OCI-LY1 (cell line): Measurements from ENCODE around the gene ERBB2.

Experiments used
- H2AFZ ChIP-seq: fragments of 200-600 bp; sonication (generic), shearing (Covaris generic); 2 replicates; pipeline ENCODE4 v1.6.0; 2014; ENCODE audit warnings: antibody characterized with exemption, mild to moderate bottlenecking, low read length
- H3F3A ChIP-seq: fragments of 200-600 bp; sonication (generic), shearing (Covaris generic); 2 replicates; pipeline ENCODE4 v1.6.0; 2014; ENCODE audit warnings: mild to moderate bottlenecking, antibody characterized with exemption, low read length, moderate library complexity; ENCODE audit not compliant: insufficient read depth
- H3K27ac ChIP-seq: fragments of 200-600 bp; sonication (generic); 2 replicates; pipeline ENCODE4 v1.5.1; 2014; ENCODE audit warnings: low read length, mixed run types, mild to moderate bottlenecking, low read depth; ENCODE audit not compliant: poor library complexity, severe bottlenecking
- H3K27me3 ChIP-seq: fragments of 200-600 bp; sonication (generic); 2 replicates; pipeline ENCODE4 v1.6.0; 2014; ENCODE audit warnings: antibody characterized with exemption, mild to moderate bottlenecking, low read length, moderate library complexity; ENCODE audit not compliant: insufficient read depth
- H3K36me3 ChIP-seq: fragments of 200-600 bp; sonication (generic); 2 replicates; pipeline ENCODE4 v1.6.1; 2014; ENCODE audit warnings: mild to moderate bottlenecking, antibody characterized with exemption, low read length, moderate library complexity, mixed read lengths; ENCODE audit not compliant: insufficient read depth
- H3K4me1 ChIP-seq: fragments of 200-600 bp; sonication (generic); 2 replicates; pipeline ENCODE4 v1.5.1; 2014; ENCODE audit warnings: mild to moderate bottlenecking, low read length, moderate library complexity; ENCODE audit not compliant: insufficient read depth, severe bottlenecking
- H3K4me2 ChIP-seq: fragments of 200-600 bp; sonication (generic), shearing (Covaris generic); 2 replicates; pipeline ENCODE4 v1.6.1; 2014; ENCODE audit warnings: low read length
- H3K4me3 ChIP-seq: fragments of 200-600 bp; sonication (generic); 2 replicates; pipeline ENCODE4 v1.5.1; 2014; ENCODE audit warnings: low read length, low read depth, mild to moderate bottlenecking, mixed read lengths; ENCODE audit not compliant: poor library complexity, severe bottlenecking
- H3K79me2 ChIP-seq: fragments of 200-600 bp; shearing (Covaris generic); 2 replicates; pipeline ENCODE4 v1.6.1; 2016; ENCODE audit warnings: mixed run types, low read length, mixed read lengths; ENCODE audit not compliant: insufficient read depth
- H3K9ac ChIP-seq: fragments of 200-600 bp; sonication (generic), shearing (Covaris generic); 2 replicates; pipeline ENCODE4 v1.6.1; 2014; ENCODE audit warnings: mild to moderate bottlenecking, low read length, mixed read lengths
- H3K9me2 ChIP-seq: fragments of 200-600 bp; sonication (generic), shearing (Covaris generic); 2 replicates; pipeline ENCODE4 v1.6.1; 2014; ENCODE audit warnings: low read depth, mild to moderate bottlenecking, low read length, mixed read lengths
- H3K9me3 ChIP-seq: fragments of 200-600 bp; shearing (Covaris generic); 2 replicates; pipeline ENCODE4 v1.6.1; 2014; ENCODE audit warnings: low read length, mixed read lengths
- H4K20me1 ChIP-seq: fragments of 200-600 bp; sonication (generic), shearing (Covaris generic); 2 replicates; pipeline ENCODE4 v1.6.0; 2016; ENCODE audit warnings: mild to moderate bottlenecking, low read length; ENCODE audit not compliant: insufficient read depth
- CTCF ChIP-seq: fragments of 200-600 bp; sonication (generic), shearing (Covaris generic); IDR thresholded peaks from 2 replicates; pipeline ENCODE4 v1.5.1; 2017; ENCODE audit warnings: mild to moderate bottlenecking, antibody characterized with exemption, low read length, moderate library complexity, mixed read lengths
- EZH2 ChIP-seq: fragments of 200-600 bp; sonication (generic), shearing (Covaris generic); IDR thresholded peaks from 2 replicates; pipeline ENCODE4 v1.8.0; 2017; ENCODE audit warnings: borderline replicate concordance, mixed run types, mild to moderate bottlenecking, antibody characterized with exemption, low read length, moderate library complexity, mixed read lengths

ERBB2 gene

GRCh38 chr17:39676198-39676819, 23.6 kb upstream of the ERBB2 start:
- Histone ChIP-seq H3F3A (no peaks in the 10 kb centered on the region), H3K4me2 (no peak overlapping the region), H2AFZ (no peak overlapping the region), H3K4me3 (no peak overlapping the region), H3K9me2 (no peaks in the 10 kb centered on the region), H3K79me2 (no peaks in the 10 kb centered on the region), H3K9ac (no peak overlapping the region), H3K36me3 (no peaks in the 10 kb centered on the region), H3K27ac (no peak overlapping the region), H3K27me3 (no peaks in the 10 kb centered on the region; the same call in 1 of the 2 replicates), H3K9me3 (no peaks in the 10 kb centered on the region), H4K20me1 (no peaks in the 10 kb centered on the region), H3K4me1 (peaks cover 15% of the 10 kb centered on the region)
- TF ChIP-seq EZH2 (no peak), CTCF (no peak)

GRCh38 chr17:39677072-39677471, 22.8 kb upstream of the ERBB2 start:
- peaks cover 11% of the 10 kb centered on the region for H3K4me1 ChIP-seq
- no peaks in the 10 kb centered on the region; the same call in 1 of the 2 replicates for H3K27me3 ChIP-seq
- no peaks in the 10 kb centered on the region for H3K36me3 ChIP-seq
- no peaks in the 10 kb centered on the region for H4K20me1 ChIP-seq
- H3K9me3 ChIP-seq, result no peaks in the 10 kb centered on the region
- H2AFZ ChIP-seq, result no peak overlapping the region
- no peaks in the 10 kb centered on the region for H3K79me2 ChIP-seq
- H3F3A ChIP-seq, result no peaks in the 10 kb centered on the region
- no peaks in the 10 kb centered on the region for H3K9me2 ChIP-seq
- TF ChIP-seq CTCF (no peak), EZH2 (no peak)
- H3K27ac ChIP-seq, result no peak overlapping the region
- H3K4me2 ChIP-seq, result no peak overlapping the region
- H3K9ac ChIP-seq, result no peak overlapping the region
- no peak overlapping the region for H3K4me3 ChIP-seq

GRCh38 chr17:39677542-39678339, 22.1 kb upstream of the ERBB2 start:
- no peaks in the 10 kb centered on the region for H3K9me2 ChIP-seq
- no peaks in the 10 kb centered on the region for H3F3A ChIP-seq
- H3K9me3 ChIP-seq, result no peaks in the 10 kb centered on the region
- no peak for TF ChIP-seq EZH2
- TF ChIP-seq CTCF, result no peak
- peaks cover 9% of the 10 kb centered on the region for H3K4me1 ChIP-seq
- no peaks in the 10 kb centered on the region; the same call in 1 of the 2 replicates for H3K27me3 ChIP-seq
- no peak overlapping the region for H3K9ac ChIP-seq
- no peak overlapping the region for H2AFZ ChIP-seq
- no peak overlapping the region for H3K4me2 ChIP-seq
- H3K27ac ChIP-seq, result no peak overlapping the region
- H3K79me2 ChIP-seq, result no peaks in the 10 kb centered on the region
- H3K36me3 ChIP-seq, result no peaks in the 10 kb centered on the region
- no peak overlapping the region for H3K4me3 ChIP-seq
- no peaks in the 10 kb centered on the region for H4K20me1 ChIP-seq
